MM.1S (cell line): Measurements from ENCODE around the gene NCEH1.

ENCODE experiments used
- DNase-seq: peaks from one replicate; pipeline ENCODE4 v3.0.0-alpha.2; 2015
- H2AFZ ChIP-seq: fragments of 300-600 bp; sonication (generic); 2 replicates; pipeline ENCODE4 v1.6.0; 2016; ENCODE audit warnings: antibody characterized with exemption, low read length
- H3F3A ChIP-seq: fragments of 300-600 bp; sonication (generic); 2 replicates; pipeline ENCODE4 v1.6.1; 2016; ENCODE audit warnings: mild to moderate bottlenecking, antibody characterized with exemption, low read length, moderate library complexity, mixed read lengths; ENCODE audit not compliant: insufficient read depth
- H3K27ac ChIP-seq: fragments of 300-600 bp; sonication (generic); 2 replicates; pipeline ENCODE4 v1.5.1; 2016; ENCODE audit warnings: mild to moderate bottlenecking, low read length
- H3K27me3 ChIP-seq: fragments of 300-600 bp; sonication (generic); replicated peaks from 2 replicates; pipeline ENCODE4 v1.6.0; 2016; ENCODE audit warnings: low read length; ENCODE audit not compliant: insufficient read depth
- H3K36me3 ChIP-seq: fragments of 300-600 bp; sonication (generic); replicated peaks from 2 replicates; pipeline ENCODE4 v1.6.1; 2016; ENCODE audit warnings: mild to moderate bottlenecking, low read length, mixed read lengths; ENCODE audit not compliant: insufficient read depth
- H3K4me1 ChIP-seq: fragments of 300-600 bp; sonication (generic); 2 replicates; pipeline ENCODE4 v1.6.1; 2016; ENCODE audit warnings: low read length, mixed read lengths
- H3K4me2 ChIP-seq: fragments of 300-600 bp; sonication (generic); 2 replicates; pipeline ENCODE4 v1.6.0; 2016; ENCODE audit warnings: low read depth, low read length
- H3K4me3 ChIP-seq: fragments of 300-600 bp; sonication (generic); 2 replicates; pipeline ENCODE4 v1.5.1; 2016; ENCODE audit warnings: low read length, mixed read lengths
- H3K79me2 ChIP-seq: fragments of 300-600 bp; sonication (generic); 2 replicates; pipeline ENCODE4 v1.6.1; 2016; ENCODE audit warnings: mixed run types, low read length, mixed read lengths
- H3K9ac ChIP-seq: fragments of 300-600 bp; sonication (generic); 2 replicates; pipeline ENCODE4 v1.6.1; 2016; ENCODE audit warnings: low read length, mixed read lengths
- H3K9me2 ChIP-seq: fragments of 300-600 bp; sonication (generic); replicated peaks from 2 replicates; pipeline ENCODE4 v1.6.1; 2016; ENCODE audit warnings: mild to moderate bottlenecking, low read length, mixed read lengths; ENCODE audit not compliant: insufficient read depth
- H3K9me3 ChIP-seq: fragments of 300-600 bp; sonication (generic); replicated peaks from 2 replicates; pipeline ENCODE4 v1.6.1; 2016; ENCODE audit warnings: mild to moderate bottlenecking, low read length, mixed read lengths; ENCODE audit not compliant: insufficient read depth
- H4K20me1 ChIP-seq: fragments of 300-600 bp; sonication (generic); 2 replicates; pipeline ENCODE4 v1.6.1; 2016; ENCODE audit warnings: mild to moderate bottlenecking, low read length, moderate library complexity, mixed read lengths; ENCODE audit not compliant: insufficient read depth
- CTCF ChIP-seq: fragments of 300-600 bp; sonication (generic); IDR thresholded peaks from 2 replicates; pipeline ENCODE4 v1.5.1; 2016; ENCODE audit warnings: antibody characterized with exemption, low read length, mixed read lengths
- EZH2 ChIP-seq: fragments of 300-600 bp; sonication (generic); optimal IDR thresholded peaks from 2 replicates; pipeline ENCODE3; 2017; ENCODE audit warnings: low read depth, mild to moderate bottlenecking, antibody characterized with exemption, low read length, mixed read lengths
- EZH2phosphoT487 ChIP-seq: fragments of 300-600 bp; sonication (generic); IDR thresholded peaks from 2 replicates; pipeline ENCODE4 v1.6.1; 2018; ENCODE audit warnings: antibody characterized with exemption, low read length

Gene NCEH1

GRCh38 chr3:172604895-172605646 lies 105.8 kb downstream of the NCEH1 start:
- no peaks in the 10 kb centered on the region for H4K20me1 ChIP-seq
- H3K9me3 ChIP-seq = no peaks in the 10 kb centered on the region
- H3K4me2 ChIP-seq = no peak overlapping the region
- no peaks in the 10 kb centered on the region for H3K9me2 ChIP-seq
- TF ChIP-seq EZH2 = no peak
- TF ChIP-seq EZH2phosphoT487 = no peak
- no peak for TF ChIP-seq CTCF
- no peak overlapping the region for H3K4me3 ChIP-seq
- H3K9ac ChIP-seq = no peak overlapping the region
- H3K4me1 ChIP-seq = no peaks in the 10 kb centered on the region
- no peaks in the 10 kb centered on the region for H3K79me2 ChIP-seq
- no peak overlapping the region for H2AFZ ChIP-seq
- H3K27ac ChIP-seq = no peak overlapping the region
- H3F3A ChIP-seq = no peaks in the 10 kb centered on the region
- H3K36me3 ChIP-seq = no peaks in the 10 kb centered on the region
- no peaks in the 10 kb centered on the region for H3K27me3 ChIP-seq
- DNase-seq = no peak

GRCh38 chr3:172601066-172601832 lies 109.6 kb downstream of the NCEH1 start:
- Histone ChIP-seq H4K20me1 (no peaks in the 10 kb centered on the region), H3K4me2 (no peak overlapping the region), H3K4me1 (0 out of 2 replicates have a peak, but pooled peaks cover 3% of the 10 kb centered on the region), H3K9ac (no peak overlapping the region), H3F3A (no peaks in the 10 kb centered on the region), H3K79me2 (no peaks in the 10 kb centered on the region), H3K9me3 (no peaks in the 10 kb centered on the region), H2AFZ (no peak overlapping the region), H3K4me3 (no peak overlapping the region), H3K9me2 (no peaks in the 10 kb centered on the region), H3K27ac (no peak overlapping the region), H3K27me3 (no peaks in the 10 kb centered on the region), H3K36me3 (no peaks in the 10 kb centered on the region)
- TF ChIP-seq EZH2phosphoT487 (no peak), CTCF (no peak), EZH2 (no peak)
- DNase-seq = no peak

- Histone ChIP-seq H3K9me2 (no peaks in the 10 kb centered on the region), H3K27me3 (no peaks in the 10 kb centered on the region), H4K20me1 (no peaks in the 10 kb centered on the region), H3K36me3 (no peaks in the 10 kb centered on the region), H3K79me2 (no peaks in the 10 kb centered on the region), H3K4me2 (no peak overlapping the region), H3K9me3 (no peaks in the 10 kb centered on the region), H3F3A (no peaks in the 10 kb centered on the region), H3K9ac (no peak overlapping the region), H3K27ac (no peak overlapping the region), H3K4me1 (peaks cover 6% of the 10 kb centered on the region; the same call in 1 of the 2 replicates), H2AFZ (no peak overlapping the region), H3K4me3 (no peak overlapping the region)
- no peak for DNase-seq
- TF ChIP-seq EZH2 (no peak), CTCF (no peak), EZH2phosphoT487 (no peak)
These were observed 110.2 kb downstream of the NCEH1 start for GRCh38 chr3:172600644-172601065.
